D341Med (cell line): ENCODE measurements around the gene SOD1.

ENCODE experiments used
- DNase-seq: peaks from one replicate; pipeline ENCODE4 v3.0.0; 2012; ENCODE audit warnings: low spot score

The SOD1 gene

GRCh38 chr21:31682620-31683019, 23.1 kb downstream of the SOD1 start:
- DNase-seq: no peak

DNA sequence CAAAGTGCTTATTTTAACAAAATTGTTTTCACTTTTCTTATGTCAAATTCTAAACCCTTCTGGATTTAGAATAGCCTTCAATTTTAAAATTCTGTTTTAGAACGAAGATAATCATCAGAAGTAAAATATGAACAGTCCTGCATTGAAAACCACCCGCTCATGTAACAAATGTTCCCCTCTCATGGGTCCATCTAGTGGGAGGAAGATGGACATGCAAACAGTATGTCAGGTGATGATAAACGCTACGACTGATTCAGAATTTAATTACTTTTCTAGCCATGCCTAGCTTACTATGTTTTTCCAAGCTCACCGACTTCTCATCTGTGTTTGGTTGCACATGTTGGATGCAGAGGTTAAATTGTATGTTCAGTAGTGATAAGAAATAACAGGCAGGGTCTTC, 23.5 kb downstream of the SOD1 start:
- no peak for DNase-seq

GRCh38 chr21:31684918-31685317, 25.4 kb downstream of the SOD1 start:
- no peak for DNase-seq

DNA sequence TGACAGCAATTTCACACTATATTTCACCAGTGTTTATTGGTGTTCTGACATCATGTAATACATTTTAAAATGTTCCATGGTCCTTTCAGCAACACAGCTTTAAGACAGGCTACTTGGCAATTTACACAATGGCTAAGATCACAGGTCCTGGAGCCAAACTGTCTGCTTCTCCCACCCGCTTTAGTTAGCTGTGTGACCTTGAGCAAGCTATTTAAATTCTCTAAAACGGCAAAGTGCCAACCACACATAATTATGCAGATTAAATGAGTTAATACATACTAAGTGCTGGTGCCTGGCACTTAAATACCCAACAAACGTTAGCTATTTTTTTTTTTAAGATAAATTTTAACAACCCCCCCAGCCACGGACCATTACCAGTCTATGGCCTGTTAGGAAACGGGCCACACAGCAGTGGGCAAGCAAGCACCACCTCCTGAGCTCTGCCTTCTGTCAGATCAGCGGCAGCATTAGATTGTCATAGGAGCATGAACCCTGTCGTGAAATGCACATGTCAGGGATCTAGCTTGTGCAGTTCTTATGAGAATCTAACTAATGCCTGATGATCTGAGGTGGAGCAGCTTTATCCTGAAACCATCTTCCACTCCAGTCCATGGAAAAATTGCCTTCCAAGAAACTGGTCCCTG, 26.9 kb downstream of the SOD1 start:
- DNase-seq: peak; percentile 58

DNA sequence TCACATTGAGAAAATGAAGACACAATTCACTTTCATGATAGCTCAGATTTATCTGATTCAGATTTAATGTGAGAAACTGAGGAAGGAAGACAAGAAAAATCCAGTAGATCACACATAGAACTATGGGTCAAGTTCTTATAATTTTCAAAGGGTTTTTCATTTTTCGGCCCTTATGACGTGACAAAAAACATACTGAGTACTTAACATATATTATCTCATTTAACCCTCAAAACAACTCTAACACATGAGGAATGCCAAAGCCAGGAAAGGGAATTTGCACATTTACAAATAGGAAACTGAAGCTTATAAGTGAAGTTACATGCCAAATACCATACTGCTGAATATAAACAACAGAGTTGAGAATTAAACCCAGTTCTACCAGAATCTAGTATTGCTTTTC, 27.6 kb downstream of the SOD1 start:
- no peak for DNase-seq

DNA sequence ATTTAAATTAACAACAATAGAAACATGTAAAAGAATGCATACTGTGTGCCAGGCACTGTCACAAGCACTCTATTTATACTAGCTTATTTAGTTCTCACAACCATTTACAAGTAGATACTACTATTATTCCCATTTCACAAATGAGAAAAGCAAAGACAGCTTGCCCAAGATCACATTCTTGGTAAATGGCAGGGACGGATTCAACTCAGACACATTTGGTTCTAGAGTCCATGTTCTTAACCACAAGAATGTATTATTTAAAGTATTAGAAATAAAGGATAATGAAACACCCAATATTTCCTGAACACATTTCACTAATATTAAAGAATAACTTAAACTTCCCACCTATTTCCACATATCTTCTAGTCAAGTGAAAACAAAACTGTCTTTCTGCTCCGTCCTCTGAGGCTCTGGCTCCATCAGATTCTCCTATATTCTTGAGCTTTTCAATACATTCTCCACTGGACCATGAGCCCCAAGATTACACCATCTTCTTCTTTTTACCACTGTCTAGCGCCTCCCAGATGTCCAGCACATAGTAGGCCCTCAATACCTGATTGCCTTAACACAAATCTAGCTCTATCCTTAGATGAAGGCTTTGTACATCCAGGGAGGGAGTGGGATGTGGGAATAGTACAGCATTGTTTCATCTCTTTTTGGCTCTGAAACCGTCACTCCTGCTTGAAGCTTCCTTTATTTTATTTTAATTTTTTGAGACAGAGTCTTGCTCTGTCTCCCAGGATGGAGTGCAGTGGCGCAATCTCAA, 29.3 kb downstream of the SOD1 start:
- no peak for DNase-seq

GRCh38 chr21:31693222-31693621, 33.7 kb downstream of the SOD1 start:
- no peak for DNase-seq

DNA sequence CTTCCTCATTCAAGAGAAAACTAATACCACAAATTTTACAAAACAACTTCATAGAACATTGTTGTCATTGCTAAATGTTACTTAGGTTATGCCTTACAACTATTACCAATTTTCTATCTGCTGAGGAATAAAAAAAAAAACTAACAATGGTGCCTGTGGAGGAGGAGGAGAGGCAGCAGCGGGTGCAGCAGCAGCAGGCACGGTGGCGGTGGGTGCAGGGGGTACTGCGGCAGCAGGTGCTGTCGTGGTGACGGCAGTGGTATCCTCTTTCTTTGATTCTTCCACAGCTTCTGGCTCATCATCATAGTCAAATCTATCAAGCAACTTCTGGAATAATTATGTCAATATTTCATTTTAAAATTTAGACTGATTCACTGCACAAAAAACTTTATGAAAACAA, 36.9 kb downstream of the SOD1 start:
- DNase-seq: peak; percentile 41

- DNase-seq: no peak
Measured at GRCh38 chr21:31698461-31698860, 39.0 kb downstream of the SOD1 start.

- no peak for DNase-seq
Measured at GRCh38 chr21:31700040-31700439, 40.5 kb downstream of the SOD1 start.

DNA sequence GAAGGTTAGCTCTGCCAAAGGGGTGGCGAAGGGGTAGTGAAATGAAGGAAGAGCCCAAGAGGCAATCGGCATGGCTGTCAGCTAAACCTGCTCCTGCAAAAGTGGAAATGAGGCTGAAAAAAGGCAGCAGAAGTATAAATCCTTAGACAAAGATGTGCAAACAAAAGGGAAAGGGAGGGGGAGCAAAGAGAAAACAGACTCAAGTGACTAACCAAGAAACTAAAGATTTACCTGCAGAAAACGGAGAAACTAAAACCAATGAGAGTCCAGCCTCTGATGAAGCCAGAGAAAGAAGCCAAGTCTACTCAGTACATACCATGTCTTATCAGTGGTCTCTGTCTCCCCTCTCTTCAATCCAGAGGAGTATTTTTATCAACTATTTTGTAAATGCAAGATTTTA, 47.1 kb downstream of the SOD1 start:
- DNase-seq: no peak

DNA sequence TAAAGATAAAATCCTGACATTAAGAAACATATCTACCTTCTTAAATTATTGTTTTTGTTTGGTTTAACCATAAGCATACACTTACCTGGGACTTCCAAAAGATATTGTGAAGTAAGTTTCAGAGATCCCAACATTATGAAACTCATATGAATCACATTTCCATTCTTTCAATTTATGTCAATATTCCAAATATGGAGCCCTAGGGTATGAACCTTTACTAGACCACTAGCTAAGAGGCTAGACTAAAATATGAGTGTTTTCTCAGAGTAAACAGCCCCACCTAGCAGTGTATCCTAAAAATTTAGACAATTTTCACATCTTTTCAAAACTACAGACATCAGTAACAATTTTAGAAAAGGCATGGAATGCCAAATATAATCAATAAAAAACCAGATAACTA, 48.0 kb downstream of the SOD1 start:
- DNase-seq: no peak

- DNase-seq: no peak
Measured at GRCh38 chr21:31708541-31708940, 49.0 kb downstream of the SOD1 start.

GRCh38 chr21:31710586-31710985, 51.1 kb downstream of the SOD1 start:
- no peak for DNase-seq

GRCh38 chr21:31711326-31711725, 51.8 kb downstream of the SOD1 start:
- no peak for DNase-seq

DNA sequence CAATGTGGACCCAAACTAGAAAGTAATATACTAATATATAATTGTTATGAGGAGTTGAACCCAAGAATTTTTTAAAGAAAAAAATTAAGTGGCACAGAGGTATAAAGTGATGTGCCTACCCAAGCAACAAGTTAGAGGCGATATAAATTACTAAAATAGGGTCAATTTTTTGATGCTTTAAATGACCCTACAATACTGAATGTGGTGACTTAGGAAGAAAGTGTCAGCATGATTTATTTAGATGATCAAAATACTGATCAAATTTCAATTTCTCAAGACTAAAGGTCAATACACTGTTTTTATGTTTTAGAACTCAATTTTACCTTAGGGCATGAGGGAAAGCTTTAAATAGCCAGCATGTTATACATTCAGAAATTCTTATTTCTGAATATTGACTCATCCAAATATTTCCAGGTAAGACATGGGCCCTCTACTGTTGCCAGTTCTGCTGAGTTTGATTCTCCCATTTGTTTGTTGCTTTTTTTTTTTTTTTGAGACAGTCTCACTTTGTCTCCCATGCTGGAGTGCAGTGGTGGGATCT, 52.3 kb downstream of the SOD1 start:
- DNase-seq: no peak

DNA sequence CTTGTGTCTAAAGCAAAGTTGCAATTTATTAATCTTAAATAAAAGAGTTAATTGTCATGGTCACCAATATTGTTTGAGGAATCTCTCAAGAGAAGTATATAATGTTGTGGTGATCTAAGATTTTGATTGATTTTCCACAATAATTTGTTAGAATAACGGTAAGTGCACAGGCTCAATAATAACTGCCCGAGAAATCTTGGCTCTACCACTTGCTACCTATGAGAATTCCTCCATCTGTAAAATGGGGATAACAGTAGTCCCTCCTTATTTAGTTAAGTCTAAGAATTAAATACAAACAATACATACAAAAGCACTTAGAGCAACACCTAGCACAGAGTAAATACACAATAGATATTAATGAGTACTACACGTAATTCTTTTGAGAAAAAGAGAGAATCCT, 53.6 kb downstream of the SOD1 start:
- no peak for DNase-seq

GRCh38 chr21:31713973-31714740, 54.7 kb downstream of the SOD1 start:
- DNase-seq: no peak

- no peak for DNase-seq
Measured at GRCh38 chr21:31714741-31715365, 55.4 kb downstream of the SOD1 start.

- DNase-seq: no peak
Measured at GRCh38 chr21:31716106-31716505, 56.6 kb downstream of the SOD1 start.
